HL-60 (cell line): ENCODE measurements around the gene SUSD4.

ENCODE experiments used
- CTCF ChIP-seq: IDR thresholded peaks from one replicate; pipeline ENCODE4 v1.5.1; 2011; ENCODE audit warnings: low read length, control low read depth, inconsistent platforms; ENCODE audit not compliant: insufficient read depth
- POLR2AphosphoS5 ChIP-seq: IDR thresholded peaks from 2 replicates; pipeline ENCODE4 v1.6.1; 2012; ENCODE audit warnings: low read depth
- REST ChIP-seq: IDR thresholded peaks from 2 replicates; pipeline ENCODE4 v1.6.1; 2012; ENCODE audit warnings: low read depth; ENCODE audit not compliant: insufficient replicate concordance

GRCh38 chr1:223339861-223340260 lies 24.1 kb downstream of the SUSD4 start:
- TF ChIP-seq CTCF (no peak), POLR2AphosphoS5 (no peak), REST (no peak)
